Neuronal stem cell (in vitro differentiated cells): ENCODE measurements around the gene NPAS2.

ENCODE experiments used
- DNase-seq: peaks from one replicate; pipeline ENCODE4 v3.0.0-alpha.2; 2013; ENCODE audit warnings: low spot score
- H2AFZ ChIP-seq: one replicate; pipeline ENCODE4 v1.6.1; 2013; ENCODE audit warnings: mild to moderate bottlenecking, low read length, inconsistent platforms
- H2AK5ac ChIP-seq: 2 replicates; pipeline ENCODE4 v1.6.1; 2013; ENCODE audit warnings: low read depth, mild to moderate bottlenecking, inconsistent platforms, low read length, moderate library complexity, mixed read lengths
- H2BK120ac ChIP-seq: 2 replicates; pipeline ENCODE4 v1.6.1; 2013; ENCODE audit warnings: low read depth, mild to moderate bottlenecking, inconsistent platforms, low read length, moderate library complexity, mixed read lengths
- H2BK12ac ChIP-seq: one replicate; pipeline ENCODE4 v1.6.1; 2013; ENCODE audit warnings: low read length, inconsistent platforms
- H2BK15ac ChIP-seq: 2 replicates; pipeline ENCODE4 v1.6.1; 2013; ENCODE audit warnings: mild to moderate bottlenecking, low read length, inconsistent platforms, mixed read lengths
- H2BK5ac ChIP-seq: one replicate; pipeline ENCODE4 v1.6.1; 2013; ENCODE audit warnings: inconsistent platforms, mild to moderate bottlenecking, low read length, moderate library complexity
- H3K14ac ChIP-seq: one replicate; pipeline ENCODE4 v1.6.1; 2013; ENCODE audit warnings: low read length, inconsistent platforms
- H3K18ac ChIP-seq: 2 replicates; pipeline ENCODE4 v1.6.1; 2013; ENCODE audit warnings: low read length, inconsistent platforms
- H3K23ac ChIP-seq: 2 replicates; pipeline ENCODE4 v1.6.1; 2013; ENCODE audit warnings: low read depth, mild to moderate bottlenecking, mixed read lengths, low read length, inconsistent platforms; ENCODE audit not compliant: poor library complexity
- H3K27ac ChIP-seq: replicated peaks from 3 replicates; pipeline ENCODE4 v1.5.1; 2013; ENCODE audit warnings: low read length, inconsistent platforms
- H3K27me3 ChIP-seq, 3 experiments: 2 replicates each; pipeline ENCODE4 v1.6.1; 2013; ENCODE audit warnings: low read length in 3 of 3, mild to moderate bottlenecking in 2 of 3, inconsistent platforms in 1 of 3, low read depth in 1 of 3, mixed read lengths in 1 of 3, moderate library complexity in 1 of 3; ENCODE audit not compliant: control insufficient read depth in 3 of 3, insufficient read depth in 3 of 3
- H3K36me3 ChIP-seq, 2 donors: replicated peaks in 1 of 2; 2 replicates each; pipeline ENCODE4 v1.6.1; 2013; ENCODE audit warnings: low read length in 2 of 2; ENCODE audit not compliant: control insufficient read depth in 2 of 2, insufficient read depth in 2 of 2
- H3K4ac ChIP-seq: 2 replicates; pipeline ENCODE4 v1.6.1; 2013; ENCODE audit warnings: inconsistent platforms, mild to moderate bottlenecking, low read length, moderate library complexity
- H3K4me1 ChIP-seq, 2 donors: 1 replicate in 1 of 2; 2 replicates in 1 of 2; pipeline ENCODE4 v1.6.1; 2013; ENCODE audit warnings: low read length in 2 of 2, low read depth in 1 of 2; ENCODE audit not compliant: control insufficient read depth in 2 of 2, insufficient read depth in 1 of 2
- H3K4me2 ChIP-seq: one replicate; pipeline ENCODE4 v1.6.1; 2013; ENCODE audit warnings: mild to moderate bottlenecking, low read length, inconsistent platforms; ENCODE audit not compliant: insufficient read depth, poor library complexity, severe bottlenecking
- H3K4me3 ChIP-seq, 2 donors: 2 replicates each; pipeline ENCODE4 v1.5.1; 2013; ENCODE audit warnings: low read length in 2 of 2, mild to moderate bottlenecking in 2 of 2, inconsistent platforms in 1 of 2, moderate library complexity in 1 of 2
- H3K79me1 ChIP-seq: one replicate; pipeline ENCODE4 v1.6.1; 2013; ENCODE audit warnings: low read depth, mild to moderate bottlenecking, inconsistent platforms, low read length, moderate library complexity
- H3K9ac ChIP-seq: one replicate; pipeline ENCODE4 v1.6.1; 2013; ENCODE audit warnings: mild to moderate bottlenecking, low read depth, low read length, inconsistent platforms; ENCODE audit not compliant: poor library complexity
- H3K9me3 ChIP-seq, 2 donors: replicated peaks in 1 of 2; 2 replicates each; pipeline versions ENCODE3 to v1.6.1; 2013; ENCODE audit warnings: low read length in 2 of 2, mild to moderate bottlenecking in 2 of 2, inconsistent platforms in 1 of 2, low read depth in 1 of 2, mixed read lengths in 1 of 2, moderate library complexity in 1 of 2; ENCODE audit not compliant: control insufficient read depth in 2 of 2, insufficient read depth in 1 of 2
- H4K8ac ChIP-seq: one replicate; pipeline ENCODE4 v1.6.1; 2013; ENCODE audit warnings: low read depth, mild to moderate bottlenecking, inconsistent platforms, low read length, moderate library complexity
- H4K91ac ChIP-seq: one replicate; pipeline ENCODE4 v1.6.1; 2013; ENCODE audit warnings: low read length, low read depth, mild to moderate bottlenecking, inconsistent platforms; ENCODE audit not compliant: poor library complexity
- WGBS, 2 donors: extraction: QIAGEN DNeasy Blood & Tissue Kit; methylation state at CpG; one replicate each; pipeline ENCODE4 v1.1.7; 2013; ENCODE audit warnings: missing lambda C conversion rate in 2 of 2, mixed read lengths in 1 of 2; ENCODE audit not compliant: insufficient read length in 2 of 2, insufficient replicate concordance in 1 of 2; ENCODE audit errors: extremely low coverage in 2 of 2; 5-methylcytosine and 5-hydroxymethylcytosine counted together

Gene NPAS2

GRCh38 chr2:100887713-100888495 lies 68.0 kb downstream of the NPAS2 start:
- DNase-seq = no peak
- no peaks in the 10 kb centered on the region for H3K79me1 ChIP-seq
- no peak overlapping the region for H3K23ac ChIP-seq
- no peak overlapping the region for H2BK12ac ChIP-seq
- H3K36me3 ChIP-seq = no peaks in the 10 kb centered on the region
- H3K4me2 ChIP-seq = no peak overlapping the region
- peak overlapping the region; percentile 45 for H4K91ac ChIP-seq
- no peaks in the 10 kb centered on the region for H3K9me3 ChIP-seq
- no peak overlapping the region for H3K4ac ChIP-seq
- H3K27me3 ChIP-seq = peaks cover 0 to 13% (median 0%) of the 10 kb centered on the region in 3 experiments
- H2AFZ ChIP-seq = no peak overlapping the region
- no peak overlapping the region for H3K27ac ChIP-seq
- H4K8ac ChIP-seq = no peak overlapping the region
- no peak overlapping the region for H2BK15ac ChIP-seq
- H2BK120ac ChIP-seq = no peak overlapping the region
- H2BK5ac ChIP-seq = no peak overlapping the region
- no peak overlapping the region for H2AK5ac ChIP-seq
- no peak overlapping the region for H3K14ac ChIP-seq
- H3K4me3 ChIP-seq = no peak overlapping the region
- no CpG with 5 or more reads among the region's 14 CpGs for WGBS, 2 donors
- no peak overlapping the region for H3K18ac ChIP-seq
- peaks cover 0 to 11% of the 10 kb centered on the region in 2 donors for H3K4me1 ChIP-seq
- no peak overlapping the region for H3K9ac ChIP-seq

GRCh38 chr2:100888601-100889000 lies 68.7 kb downstream of the NPAS2 start:
- no peak overlapping the region for H2BK12ac ChIP-seq
- H3K4me3 ChIP-seq = no peak overlapping the region
- H2AFZ ChIP-seq = no peak overlapping the region
- no peak overlapping the region for H3K14ac ChIP-seq
- no peak overlapping the region for H3K4ac ChIP-seq
- no peak overlapping the region for H3K27ac ChIP-seq
- H2BK15ac ChIP-seq = no peak overlapping the region
- no peak for DNase-seq
- H3K18ac ChIP-seq = no peak overlapping the region
- H2BK120ac ChIP-seq = no peak overlapping the region
- H3K4me1 ChIP-seq = peaks cover 0 to 11% of the 10 kb centered on the region in 2 donors
- no CpG with 5 or more reads among the region's 3 CpGs for WGBS, 2 donors
- H3K9ac ChIP-seq = no peak overlapping the region
- no peak overlapping the region for H4K8ac ChIP-seq
- H3K9me3 ChIP-seq = no peaks in the 10 kb centered on the region
- H3K79me1 ChIP-seq = no peaks in the 10 kb centered on the region
- H3K4me2 ChIP-seq = no peak overlapping the region
- no peak overlapping the region for H3K23ac ChIP-seq
- H4K91ac ChIP-seq = no peak overlapping the region
- H2BK5ac ChIP-seq = no peak overlapping the region
- H3K36me3 ChIP-seq = no peaks in the 10 kb centered on the region
- no peak overlapping the region for H2AK5ac ChIP-seq
- H3K27me3 ChIP-seq = peaks cover 0 to 13% (median 0%) of the 10 kb centered on the region in 3 experiments

- Histone ChIP-seq H3K18ac (no peak overlapping the region), H3K79me1 (no peaks in the 10 kb centered on the region), H3K23ac (no peak overlapping the region), H4K8ac (no peak overlapping the region), H3K4ac (no peak overlapping the region), H3K4me1 (peaks cover 0 to 11% of the 10 kb centered on the region in 2 donors), H2BK15ac (no peak overlapping the region), H3K14ac (no peak overlapping the region), H3K4me2 (no peak overlapping the region), H2AK5ac (no peak overlapping the region), H3K27ac (no peak overlapping the region), H3K36me3 (no peaks in the 10 kb centered on the region), H3K9ac (no peak overlapping the region), H2AFZ (no peak overlapping the region), H4K91ac (no peak overlapping the region), H3K9me3 (no peaks in the 10 kb centered on the region), H2BK5ac (no peak overlapping the region), H2BK12ac (no peak overlapping the region), H2BK120ac (no peak overlapping the region), H3K27me3 (peaks cover 0 to 13% (median 0%) of the 10 kb centered on the region in 3 experiments), H3K4me3 (no peak overlapping the region)
- no peak for DNase-seq
- WGBS, 2 donors = no CpG with 5 or more reads among the region's 6 CpGs
These were observed 69.3 kb downstream of the NPAS2 start for GRCh38 chr2:100889286-100889685.

GRCh38 chr2:100891906-100892642 lies 72.1 kb downstream of the NPAS2 start:
- Histone ChIP-seq H2AK5ac (no peak overlapping the region), H3K9ac (no peak overlapping the region), H3K4ac (no peak overlapping the region), H2AFZ (no peak overlapping the region), H3K4me2 (no peak overlapping the region), H3K4me1 (peaks cover 0 to 7% of the 10 kb centered on the region in 2 donors), H2BK15ac (no peak overlapping the region), H3K9me3 (no peaks in the 10 kb centered on the region), H3K27me3 (peaks cover 0 to 4% (median 0%) of the 10 kb centered on the region in 3 experiments), H4K91ac (no peak overlapping the region), H2BK12ac (no peak overlapping the region), H2BK120ac (no peak overlapping the region), H3K18ac (no peak overlapping the region), H3K27ac (no peak overlapping the region), H3K23ac (no peak overlapping the region), H2BK5ac (no peak overlapping the region), H3K4me3 (no peak overlapping the region), H3K14ac (no peak overlapping the region), H3K36me3 (no peaks in the 10 kb centered on the region), H4K8ac (no peak overlapping the region), H3K79me1 (no peaks in the 10 kb centered on the region)
- no peak for DNase-seq
- WGBS, 2 donors = no CpG with 5 or more reads among the region's 16 CpGs
